Endothelial cell of umbilical vein (primary cell): ENCODE measurements around the gene DOCK1. TPM values are rescaled to one million over a fixed set of nuclear protein-coding genes. Genes with fewer than 3 reads are reported as not detected.

ENCODE experiments used
- BruUV-seq: library from RNA; stranded (reverse); fragments of 400-500 nt; replicated peaks from 2 replicates; lab custom pipeline; 2021; lab: Mats Ljungman, UMichigan
- CTCF ChIA-PET: fragments of 300-600, 350-600 bp; sonication (Branson Sonifier 250); formaldehyde crosslinking; loops from one replicate; lab custom pipeline; 2021; ENCODE audit warnings: antibody characterized with exemption, inconsistent platforms; lab: Charles Lee
- POLR2A ChIA-PET: fragments of 300-600, 350-600 bp; sonication (Branson Sonifier 250); formaldehyde crosslinking; loops from one replicate; lab custom pipeline; 2021; ENCODE audit warnings: antibody characterized with exemption, inconsistent platforms; lab: Charles Lee
- DNase-seq: peaks from one replicate; pipeline ENCODE4 v3.0.0-alpha.2; 2011; ENCODE audit warnings: low read depth, low spot score
- FAIRE-seq: peaks from 2 replicates; lab custom pipeline; 2011; peaks lifted over from hg19 to GRCh38; lab: Jason Lieb, UNC
- H2AFZ ChIP-seq: 2 replicates; pipeline ENCODE4 v1.6.0; 2012; ENCODE audit warnings: low read depth, low read length, control low read depth, inconsistent platforms
- H3K27ac ChIP-seq: 2 replicates; pipeline ENCODE4 v1.5.1; 2011; ENCODE audit warnings: low read depth, mild to moderate bottlenecking, control low read depth, low read length, moderate library complexity; ENCODE audit not compliant: insufficient read depth
- H3K27me3 ChIP-seq, 2 experiments: 2 replicates each; pipeline versions ENCODE4 v1.6.0 to v1.6.1; 2011; ENCODE audit warnings: low read length in 2 of 2, mixed read lengths in 1 of 2; ENCODE audit not compliant: control insufficient read depth in 2 of 2, insufficient read depth in 2 of 2
- H3K36me3 ChIP-seq, 2 experiments: 2 replicates in 1 of 2; 3 replicates in 1 of 2; pipeline ENCODE4 v1.5.1; 2011; ENCODE audit warnings: low read length in 2 of 2, mild to moderate bottlenecking in 1 of 2, moderate library complexity in 1 of 2; ENCODE audit not compliant: control insufficient read depth in 2 of 2, insufficient read depth in 2 of 2; ENCODE audit errors: extremely low read depth in 1 of 2
- H3K4me1 ChIP-seq: 3 replicates; pipeline ENCODE4 v1.5.1; 2011; ENCODE audit warnings: mild to moderate bottlenecking, low read length; ENCODE audit not compliant: control insufficient read depth, insufficient read depth; ENCODE audit errors: extremely low read depth
- H3K4me2 ChIP-seq: 2 replicates; pipeline ENCODE4 v1.6.1; 2011; ENCODE audit warnings: low read length, control low read depth, mixed read lengths; ENCODE audit not compliant: insufficient read depth
- H3K4me3 ChIP-seq, 3 experiments: fragments of 200-600 bp in 1 of 3; sonication (generic), shearing (Covaris generic) in 1 of 3; replicated peaks in 1 of 3; 2 replicates each; pipeline ENCODE4 v1.5.1; 2011 to 2016; ENCODE audit warnings: control low read depth in 3 of 3, low read length in 3 of 3, mild to moderate bottlenecking in 2 of 3, inconsistent platforms in 1 of 3, low read depth in 1 of 3, moderate library complexity in 1 of 3; ENCODE audit not compliant: insufficient read depth in 1 of 3
- H3K79me2 ChIP-seq: 2 replicates; pipeline ENCODE4 v1.6.0; 2012; ENCODE audit warnings: low read length, inconsistent platforms; ENCODE audit not compliant: control insufficient read depth, insufficient read depth
- H3K9ac ChIP-seq: replicated peaks from 2 replicates; pipeline ENCODE3; 2011; ENCODE audit warnings: low read length, control low read depth; ENCODE audit not compliant: insufficient read depth; ENCODE audit errors: extremely low read depth
- H3K9me1 ChIP-seq: replicated peaks from 3 replicates; pipeline ENCODE4 v1.6.0; 2011; ENCODE audit warnings: mild to moderate bottlenecking, low read length; ENCODE audit not compliant: control insufficient read depth, insufficient read depth; ENCODE audit errors: extremely low read depth
- H3K9me3 ChIP-seq: replicated peaks from 2 replicates; pipeline ENCODE4 v1.5.1; 2012; ENCODE audit warnings: low read length, inconsistent platforms; ENCODE audit not compliant: control insufficient read depth, insufficient read depth
- H4K20me1 ChIP-seq: replicated peaks from 2 replicates; pipeline ENCODE3; 2011; ENCODE audit warnings: mild to moderate bottlenecking, low read length; ENCODE audit not compliant: control insufficient read depth, insufficient read depth; ENCODE audit errors: extremely low read depth
- CTCF ChIP-seq, 2 donors: IDR thresholded peaks; 1 replicate in 1 of 2; 2 replicates in 1 of 2; pipeline ENCODE4 v1.5.1; 2011; ENCODE audit warnings: low read length in 2 of 2, mild to moderate bottlenecking in 2 of 2, moderate library complexity in 2 of 2, control low read depth in 1 of 2, inconsistent platforms in 1 of 2, low read depth in 1 of 2; ENCODE audit not compliant: insufficient read depth in 1 of 2; ENCODE audit errors: extremely low read depth in 1 of 2
- EZH2 ChIP-seq: IDR thresholded peaks from 2 replicates; pipeline ENCODE4 v1.6.1; 2012; ENCODE audit warnings: borderline replicate concordance, low read depth, mild to moderate bottlenecking, moderate library complexity, low read length, inconsistent platforms; ENCODE audit not compliant: severe bottlenecking
- FOS ChIP-seq: IDR thresholded peaks from 2 replicates; pipeline ENCODE4 v1.6.1; 2011; ENCODE audit warnings: mild to moderate bottlenecking, low read length, moderate library complexity, borderline replicate concordance; ENCODE audit not compliant: insufficient read depth
- JUN ChIP-seq: IDR thresholded peaks from 2 replicates; pipeline ENCODE4 v1.6.1; 2011; ENCODE audit warnings: borderline replicate concordance, low read depth; ENCODE audit not compliant: insufficient read length, insufficient read depth
- MAX ChIP-seq: IDR thresholded peaks from 2 replicates; pipeline ENCODE4 v1.6.1; 2011; ENCODE audit not compliant: insufficient read depth, insufficient read length
- MYC ChIP-seq: IDR thresholded peaks from one replicate; pipeline ENCODE4 v1.6.1; 2011; ENCODE audit warnings: mild to moderate bottlenecking, low read depth, low read length
- POLR2A ChIP-seq: IDR thresholded peaks from 2 replicates; pipeline ENCODE4 v1.6.1; 2012; ENCODE audit warnings: low read depth, mild to moderate bottlenecking, control low read depth, low read length
- POLR2AphosphoS5 ChIP-seq: IDR thresholded peaks from 2 replicates; pipeline ENCODE4 v1.6.1; 2012; ENCODE audit warnings: low read depth, mild to moderate bottlenecking, control low read depth, low read length, moderate library complexity; ENCODE audit not compliant: insufficient read depth
- dilution Hi-C: fragments of 300-500 bp; cut with MboI; formaldehyde crosslinking; loops from one replicate; pipeline ENCODE4 v1.15.0; 2019; ENCODE audit warnings: low sequenced_read_pairs; ENCODE audit not compliant: extremely low pct_ligation_motif_present
- intact Hi-C: fragments of 100-400 bp; cut with micrococcal nuclease; formaldehyde crosslinking; loops from one replicate; pipeline ENCODE4 v1.10.0; 2022
- polyA plus RNA-seq, 4 experiments: library from polyadenylated mRNA; depleted of rRNA in 3 of 4; stranded (reverse) in 3 of 4; unstranded in 1 of 4; fragments of >200 nt; gene quantifications; 2 replicates each; pipeline versions ENCODE4 v1.2.1 to v1.2.3, GENCODE V29; 2011 to 2012; ENCODE audit warnings: missing spikeins in 1 of 4
- total RNA-seq: library from RNA; stranded (reverse); gene quantifications from 2 replicates; pipeline ENCODE4 v1.2.3, GENCODE V29; 2021

DOCK1 gene
- total and polyA plus RNA-seq, 2 donors (not counting 3 experiments of a cell fraction or from before 2014, with no cell fraction given), result 22.5 to 83.1 TPM

GRCh38 chr10:127064474-127064873 is 159.2 kb downstream of the DOCK1 start:
- Histone ChIP-seq H3K9me3 (no peaks in the 10 kb centered on the region), H3K9ac (no peak overlapping the region), H3K4me3 (no peak overlapping the region), H2AFZ (no peak overlapping the region), H3K4me1 (no peaks in the 10 kb centered on the region), H3K9me1 (no peaks in the 10 kb centered on the region), H3K36me3 (peaks cover 7 to 21% of the 10 kb centered on the region in 2 experiments), H3K4me2 (no peak overlapping the region), H4K20me1 (no peaks in the 10 kb centered on the region), H3K27ac (no peak overlapping the region), H3K27me3 (no peaks in the 10 kb centered on the region), H3K79me2 (no peaks in the 10 kb centered on the region)
- DNase-seq, result no peak
- no TSS peak for BruUV-seq
- intact Hi-C loops, result no loop called here
- ChIA-PET POLR2A (no interaction called here), CTCF (no interaction called here)
- TF ChIP-seq POLR2AphosphoS5 (no peak), POLR2A (no peak), CTCF (IDR thresholded peaks at IDR 0.05; ENCODE audit: extremely low read depth in 1 of 2, insufficient read depth in 1 of 2, low read depth in 1 of 2, low read length in 2 of 2) (no peak), EZH2 (no peak), MAX (no peak), FOS (no peak), JUN (no peak), MYC (no peak)
- FAIRE-seq, result no peak
- dilution Hi-C loops, result no loop called here
